ENCODE data around the gene MRPS23.

MRPS23 gene

DNA sequence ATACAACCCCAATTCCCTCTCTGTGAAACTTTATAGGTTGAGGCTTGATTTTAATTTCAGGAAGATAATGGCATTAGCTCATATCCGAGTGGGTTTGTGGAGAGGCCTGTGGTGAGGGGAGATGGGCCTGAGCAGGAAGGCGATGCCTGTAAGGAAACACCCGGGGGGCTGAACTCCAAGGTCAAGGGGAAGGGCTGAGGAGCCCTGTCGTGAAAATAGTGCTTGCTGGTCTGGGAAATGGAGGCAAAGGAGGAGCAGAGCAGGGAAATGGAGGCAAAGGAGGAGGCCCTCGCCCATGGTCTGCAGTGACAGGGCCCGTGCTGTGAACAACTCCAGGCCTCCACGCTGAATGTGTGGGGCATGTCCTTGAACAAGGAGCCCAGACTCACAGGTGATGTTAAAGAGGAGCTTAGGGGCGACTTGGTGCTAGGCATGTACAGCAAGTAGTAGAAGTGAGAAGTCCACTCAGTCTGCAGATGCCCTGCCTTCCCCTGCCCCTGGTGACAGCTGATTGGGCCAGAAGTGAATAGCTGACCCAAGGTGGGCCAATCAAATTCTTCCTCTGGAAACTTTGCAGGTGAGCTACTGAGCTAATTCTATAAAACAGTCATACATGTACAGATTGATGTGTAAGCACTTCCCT is 38.1 kb downstream of the MRPS23 start:
- no peaks in the 10 kb centered on the region for H3K4me1 ChIP-seq (ENCODE audit: low read depth, poor library complexity, severe bottlenecking)
- no peaks in the 10 kb centered on the region for H3K36me3 ChIP-seq (ENCODE audit: insufficient read depth)
- H3K4me2 ChIP-seq, result no peak overlapping the region
- no peaks in the 10 kb centered on the region for H4K20me1 ChIP-seq (ENCODE audit: insufficient read depth)
- H3K27me3 ChIP-seq (ENCODE audit: insufficient read depth, low read depth), result no peaks in the 10 kb centered on the region
- H3K79me2 ChIP-seq (ENCODE audit: insufficient read depth, low read depth), result no peaks in the 10 kb centered on the region
- H3K9ac ChIP-seq, result no peak overlapping the region
- TF ChIP-seq, protein P1, sequence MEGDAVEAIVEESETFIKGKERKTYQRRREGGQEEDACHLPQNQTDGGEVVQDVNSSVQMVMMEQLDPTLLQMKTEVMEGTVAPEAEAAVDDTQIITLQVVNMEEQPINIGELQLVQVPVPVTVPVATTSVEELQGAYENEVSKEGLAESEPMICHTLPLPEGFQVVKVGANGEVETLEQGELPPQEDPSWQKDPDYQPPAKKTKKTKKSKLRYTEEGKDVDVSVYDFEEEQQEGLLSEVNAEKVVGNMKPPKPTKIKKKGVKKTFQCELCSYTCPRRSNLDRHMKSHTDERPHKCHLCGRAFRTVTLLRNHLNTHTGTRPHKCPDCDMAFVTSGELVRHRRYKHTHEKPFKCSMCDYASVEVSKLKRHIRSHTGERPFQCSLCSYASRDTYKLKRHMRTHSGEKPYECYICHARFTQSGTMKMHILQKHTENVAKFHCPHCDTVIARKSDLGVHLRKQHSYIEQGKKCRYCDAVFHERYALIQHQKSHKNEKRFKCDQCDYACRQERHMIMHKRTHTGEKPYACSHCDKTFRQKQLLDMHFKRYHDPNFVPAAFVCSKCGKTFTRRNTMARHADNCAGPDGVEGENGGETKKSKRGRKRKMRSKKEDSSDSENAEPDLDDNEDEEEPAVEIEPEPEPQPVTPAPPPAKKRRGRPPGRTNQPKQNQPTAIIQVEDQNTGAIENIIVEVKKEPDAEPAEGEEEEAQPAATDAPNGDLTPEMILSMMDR (conservative IDR thresholded peaks at IDR 0.05; ENCODE audit: low read depth, low read length), result no peak
- no peak overlapping the region for H3K4me3 ChIP-seq (IDR thresholded peaks at IDR 0.05; ENCODE audit: insufficient read depth, low read depth, low read length)
- H2AFZ ChIP-seq (ENCODE audit: low read depth), result no peak overlapping the region
- no peak overlapping the region for H3K27ac ChIP-seq

DNA sequence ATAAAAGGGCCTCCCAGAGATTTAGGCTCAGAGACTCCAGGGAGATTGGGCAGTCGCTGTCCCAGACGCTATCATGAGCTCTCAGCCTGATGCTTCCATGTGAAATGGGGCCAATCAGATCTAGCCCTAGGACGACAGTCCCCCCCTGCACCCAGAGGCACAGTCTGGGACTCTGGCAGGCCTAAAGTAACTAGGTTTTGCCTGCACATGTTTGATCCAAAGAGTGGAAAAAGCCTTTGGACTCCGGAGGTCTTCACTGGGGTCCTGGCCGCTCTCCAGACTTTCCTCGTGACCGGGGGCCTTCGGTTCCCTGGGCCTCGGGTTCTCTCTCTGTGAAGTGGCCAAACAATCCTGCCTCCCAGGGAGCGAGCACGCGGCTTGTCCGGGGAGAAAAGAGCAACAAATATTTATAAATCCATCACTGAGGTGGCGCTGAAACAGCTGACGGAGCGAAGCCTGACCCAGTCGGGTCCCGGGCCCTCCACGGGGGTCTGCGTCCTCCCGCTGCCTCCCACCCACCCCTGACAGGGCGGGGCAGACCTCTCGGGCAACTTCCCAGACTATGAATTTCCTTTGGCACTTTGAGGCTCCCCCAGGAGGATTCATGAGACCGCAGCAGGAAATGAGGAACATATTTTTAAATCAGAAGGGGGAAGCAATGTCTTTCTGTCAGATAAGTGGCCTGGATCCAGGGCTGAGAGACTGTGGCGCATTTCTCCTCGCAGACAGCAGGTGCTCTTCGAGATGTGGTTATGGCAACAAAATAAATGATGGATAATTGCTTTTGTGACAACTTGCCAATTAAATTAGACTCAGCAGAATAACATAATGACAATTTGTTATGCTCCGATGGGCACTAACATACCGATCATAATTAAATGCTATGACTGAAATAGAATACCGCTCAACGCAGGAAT is 38.9 kb downstream of the MRPS23 start:
- H3K79me2 ChIP-seq (ENCODE audit: insufficient read depth, low read depth), result no peaks in the 10 kb centered on the region
- H3K27ac ChIP-seq, result no peak overlapping the region
- H3K36me3 ChIP-seq (ENCODE audit: insufficient read depth), result no peaks in the 10 kb centered on the region
- TF ChIP-seq, protein P1 (conservative IDR thresholded peaks at IDR 0.05; ENCODE audit: low read depth, low read length), result no peak
- no peaks in the 10 kb centered on the region for H3K27me3 ChIP-seq (ENCODE audit: insufficient read depth, low read depth)
- H3K4me3 ChIP-seq (IDR thresholded peaks at IDR 0.05; ENCODE audit: insufficient read depth, low read depth, low read length), result no peak overlapping the region
- no peak overlapping the region for H3K9ac ChIP-seq
- no peaks in the 10 kb centered on the region for H4K20me1 ChIP-seq (ENCODE audit: insufficient read depth)
- H3K4me1 ChIP-seq (ENCODE audit: low read depth, poor library complexity, severe bottlenecking), result no peaks in the 10 kb centered on the region
- H2AFZ ChIP-seq (ENCODE audit: low read depth), result no peak overlapping the region
- no peak overlapping the region for H3K4me2 ChIP-seq

DNA sequence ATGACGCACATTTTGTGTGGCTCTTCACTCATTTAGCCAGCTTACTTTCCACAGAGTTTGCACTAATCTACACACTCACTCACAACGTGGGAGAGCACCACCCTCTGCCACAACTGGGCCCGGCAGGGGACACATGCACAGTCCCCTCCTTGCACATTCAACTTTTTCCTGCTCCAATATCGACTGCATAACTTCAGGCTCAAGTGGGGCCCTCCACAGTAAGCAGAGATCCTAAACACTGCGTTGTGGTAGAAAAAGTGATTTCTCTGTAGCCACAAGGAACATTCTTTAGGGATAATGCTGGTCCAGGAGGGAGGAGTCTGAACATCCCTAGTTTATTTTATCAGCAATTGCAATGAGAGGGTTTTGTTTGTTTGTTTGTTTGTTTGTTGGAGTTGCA is 40.0 kb downstream of the MRPS23 start:
- Histone ChIP-seq H2AFZ (ENCODE audit: low read depth) (no peak overlapping the region), H3K79me2 (ENCODE audit: insufficient read depth, low read depth) (no peaks in the 10 kb centered on the region), H3K4me3 (IDR thresholded peaks at IDR 0.05; ENCODE audit: insufficient read depth, low read depth, low read length) (no peak overlapping the region), H3K4me1 (ENCODE audit: low read depth, poor library complexity, severe bottlenecking) (no peaks in the 10 kb centered on the region), H3K9ac (no peak overlapping the region), H4K20me1 (ENCODE audit: insufficient read depth) (no peaks in the 10 kb centered on the region), H3K4me2 (no peak overlapping the region), H3K27ac (no peak overlapping the region), H3K36me3 (ENCODE audit: insufficient read depth) (no peaks in the 10 kb centered on the region), H3K27me3 (ENCODE audit: insufficient read depth, low read depth) (no peaks in the 10 kb centered on the region)
- TF ChIP-seq, protein P1 (conservative IDR thresholded peaks at IDR 0.05; ENCODE audit: low read depth, low read length), result no peak

DNA sequence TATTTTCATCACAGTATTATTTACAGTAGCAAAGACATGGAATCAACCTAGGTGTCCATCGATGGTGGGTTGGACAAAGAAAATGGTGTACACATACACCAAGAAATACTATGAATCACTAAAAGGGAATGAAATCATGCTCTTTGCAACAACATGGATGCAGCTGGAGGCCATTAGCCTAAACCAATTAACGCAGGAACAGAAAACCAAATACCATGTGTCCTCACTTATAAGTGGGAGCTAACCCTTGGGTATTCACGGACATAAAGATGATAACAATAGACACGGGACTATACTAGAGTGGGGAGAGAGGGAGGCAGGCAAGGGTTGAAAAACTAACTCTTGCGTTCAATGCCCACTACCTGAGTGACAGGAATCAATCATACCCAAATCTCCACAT is 41.0 kb downstream of the MRPS23 start:
- TF ChIP-seq, protein P1 (conservative IDR thresholded peaks at IDR 0.05; ENCODE audit: low read depth, low read length), result no peak
- no peak overlapping the region for H2AFZ ChIP-seq (ENCODE audit: low read depth)
- H3K4me1 ChIP-seq (ENCODE audit: low read depth, poor library complexity, severe bottlenecking), result no peaks in the 10 kb centered on the region
- no peak overlapping the region for H3K4me2 ChIP-seq
- no peaks in the 10 kb centered on the region for H4K20me1 ChIP-seq (ENCODE audit: insufficient read depth)
- H3K4me3 ChIP-seq (IDR thresholded peaks at IDR 0.05; ENCODE audit: insufficient read depth, low read depth, low read length), result no peak overlapping the region
- no peaks in the 10 kb centered on the region for H3K27me3 ChIP-seq (ENCODE audit: insufficient read depth, low read depth)
- H3K9ac ChIP-seq, result no peak overlapping the region
- no peaks in the 10 kb centered on the region for H3K79me2 ChIP-seq (ENCODE audit: insufficient read depth, low read depth)
- no peak overlapping the region for H3K27ac ChIP-seq
- no peaks in the 10 kb centered on the region for H3K36me3 ChIP-seq (ENCODE audit: insufficient read depth)
